ENCODE data around the gene NOTCH1.

Gene NOTCH1

DNA sequence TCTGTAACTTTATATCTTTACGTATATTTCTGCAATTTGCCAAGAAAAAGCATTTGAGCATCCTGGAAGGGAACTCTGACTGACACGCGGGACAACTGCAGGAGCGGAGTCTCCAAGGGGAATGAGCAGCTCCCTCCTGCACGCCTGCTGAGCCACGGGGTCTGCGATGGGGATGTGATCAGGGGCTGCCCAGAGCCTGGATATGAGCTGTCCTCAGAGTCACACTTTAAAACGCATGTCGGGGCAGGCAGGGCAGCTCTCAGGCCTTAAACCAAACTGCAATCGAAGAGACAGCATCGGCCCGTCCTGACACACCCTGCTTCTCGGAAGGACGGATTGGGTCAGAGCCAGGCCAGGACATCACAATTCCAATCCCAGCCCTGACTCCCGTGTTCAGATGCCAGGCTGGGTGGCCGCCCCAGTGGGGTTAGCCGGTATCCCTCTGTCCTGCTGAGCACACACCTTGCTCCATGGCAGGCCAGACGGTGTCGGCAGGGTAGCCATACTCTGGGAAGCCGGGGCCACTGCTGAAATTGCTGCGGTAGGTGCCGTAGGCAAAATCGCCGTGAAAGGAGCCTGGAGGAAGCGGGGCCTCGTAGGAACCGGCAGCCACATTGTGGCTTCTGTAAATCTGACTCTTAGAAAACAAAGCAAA, 80.2 kb downstream of the NOTCH1 start:
- no peak for ATAC-seq
- TF ChIP-seq ZC3H10 (CRISPR knock-in tag; IDR thresholded peaks at IDR 0.05) (no peak), ZNF8 (CRISPR knock-in tag; IDR thresholded peaks at IDR 0.05) (no peak), CSDC2 (CRISPR knock-in tag; IDR thresholded peaks at IDR 0.05) (no peak)
- TF ChIP-seq, protein P1, sequence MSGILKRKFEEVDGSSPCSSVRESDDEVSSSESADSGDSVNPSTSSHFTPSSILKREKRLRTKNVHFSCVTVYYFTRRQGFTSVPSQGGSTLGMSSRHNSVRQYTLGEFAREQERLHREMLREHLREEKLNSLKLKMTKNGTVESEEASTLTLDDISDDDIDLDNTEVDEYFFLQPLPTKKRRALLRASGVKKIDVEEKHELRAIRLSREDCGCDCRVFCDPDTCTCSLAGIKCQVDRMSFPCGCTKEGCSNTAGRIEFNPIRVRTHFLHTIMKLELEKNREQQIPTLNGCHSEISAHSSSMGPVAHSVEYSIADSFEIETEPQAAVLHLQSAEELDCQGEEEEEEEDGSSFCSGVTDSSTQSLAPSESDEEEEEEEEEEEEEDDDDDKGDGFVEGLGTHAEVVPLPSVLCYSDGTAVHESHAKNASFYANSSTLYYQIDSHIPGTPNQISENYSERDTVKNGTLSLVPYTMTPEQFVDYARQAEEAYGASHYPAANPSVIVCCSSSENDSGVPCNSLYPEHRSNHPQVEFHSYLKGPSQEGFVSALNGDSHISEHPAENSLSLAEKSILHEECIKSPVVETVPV (CRISPR knock-in tag; IDR thresholded peaks at IDR 0.05): no peak
- TF ChIP-seq, protein P2, sequence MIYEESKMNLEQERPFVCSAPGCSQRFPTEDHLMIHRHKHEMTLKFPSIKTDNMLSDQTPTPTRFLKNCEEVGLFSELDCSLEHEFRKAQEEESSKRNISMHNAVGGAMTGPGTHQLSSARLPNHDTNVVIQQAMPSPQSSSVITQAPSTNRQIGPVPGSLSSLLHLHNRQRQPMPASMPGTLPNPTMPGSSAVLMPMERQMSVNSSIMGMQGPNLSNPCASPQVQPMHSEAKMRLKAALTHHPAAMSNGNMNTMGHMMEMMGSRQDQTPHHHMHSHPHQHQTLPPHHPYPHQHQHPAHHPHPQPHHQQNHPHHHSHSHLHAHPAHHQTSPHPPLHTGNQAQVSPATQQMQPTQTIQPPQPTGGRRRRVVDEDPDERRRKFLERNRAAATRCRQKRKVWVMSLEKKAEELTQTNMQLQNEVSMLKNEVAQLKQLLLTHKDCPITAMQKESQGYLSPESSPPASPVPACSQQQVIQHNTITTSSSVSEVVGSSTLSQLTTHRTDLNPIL (CRISPR knock-in tag; IDR thresholded peaks at IDR 0.05; ENCODE audit: low read depth): no peak

DNA sequence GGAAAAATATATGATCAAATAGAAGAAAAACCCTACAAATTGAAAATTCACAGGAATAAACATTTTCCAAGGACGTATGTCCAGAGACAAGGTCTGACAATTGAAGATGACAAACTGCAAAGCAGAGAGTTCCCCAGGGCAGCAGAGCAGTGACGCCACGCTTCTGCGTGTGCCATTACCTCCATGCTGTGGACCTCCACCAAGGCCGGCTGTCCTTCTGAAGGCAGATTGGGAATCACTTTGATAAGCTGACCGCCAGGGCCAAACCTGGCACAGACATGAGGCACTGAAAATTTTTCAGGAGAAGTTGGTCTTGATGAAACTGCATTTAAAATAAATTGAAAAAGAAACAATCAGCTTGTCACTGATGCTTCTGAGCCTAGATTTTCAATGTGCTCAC, 81.6 kb downstream of the NOTCH1 start:
- ATAC-seq: no peak
- TF ChIP-seq, protein P3, sequence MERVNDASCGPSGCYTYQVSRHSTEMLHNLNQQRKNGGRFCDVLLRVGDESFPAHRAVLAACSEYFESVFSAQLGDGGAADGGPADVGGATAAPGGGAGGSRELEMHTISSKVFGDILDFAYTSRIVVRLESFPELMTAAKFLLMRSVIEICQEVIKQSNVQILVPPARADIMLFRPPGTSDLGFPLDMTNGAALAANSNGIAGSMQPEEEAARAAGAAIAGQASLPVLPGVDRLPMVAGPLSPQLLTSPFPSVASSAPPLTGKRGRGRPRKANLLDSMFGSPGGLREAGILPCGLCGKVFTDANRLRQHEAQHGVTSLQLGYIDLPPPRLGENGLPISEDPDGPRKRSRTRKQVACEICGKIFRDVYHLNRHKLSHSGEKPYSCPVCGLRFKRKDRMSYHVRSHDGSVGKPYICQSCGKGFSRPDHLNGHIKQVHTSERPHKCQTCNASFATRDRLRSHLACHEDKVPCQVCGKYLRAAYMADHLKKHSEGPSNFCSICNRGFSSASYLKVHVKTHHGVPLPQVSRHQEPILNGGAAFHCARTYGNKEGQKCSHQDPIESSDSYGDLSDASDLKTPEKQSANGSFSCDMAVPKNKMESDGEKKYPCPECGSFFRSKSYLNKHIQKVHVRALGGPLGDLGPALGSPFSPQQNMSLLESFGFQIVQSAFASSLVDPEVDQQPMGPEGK (CRISPR knock-in tag; IDR thresholded peaks at IDR 0.05; ENCODE audit: borderline replicate concordance): no peak
- TF ChIP-seq ZNF70 (CRISPR knock-in tag; IDR thresholded peaks at IDR 0.05) (no peak), ZFP3 (CRISPR knock-in tag; IDR thresholded peaks at IDR 0.05) (no peak), TCF4 (CRISPR knock-in tag; IDR thresholded peaks at IDR 0.05; ENCODE audit: borderline replicate concordance) (no peak), RARB (CRISPR knock-in tag; IDR thresholded peaks at IDR 0.05) (no peak), ISL1 (CRISPR knock-in tag; IDR thresholded peaks at IDR 0.05) (no peak), ZNF565 (CRISPR knock-in tag; conservative IDR thresholded peaks at IDR 0.05; ENCODE audit: low read depth) (no peak), TOX (CRISPR knock-in tag; IDR thresholded peaks at IDR 0.05; ENCODE audit: borderline replicate concordance) (no peak), PPARA (CRISPR knock-in tag; IDR thresholded peaks at IDR 0.05; ENCODE audit: borderline replicate concordance) (no peak), ARNTL (CRISPR knock-in tag; IDR thresholded peaks at IDR 0.05; ENCODE audit: borderline replicate concordance, low read depth) (no peak), SNAI2 (CRISPR knock-in tag; IDR thresholded peaks at IDR 0.05) (no peak), ESRRG (CRISPR knock-in tag; IDR thresholded peaks at IDR 0.05) (no peak), ZFP30 (CRISPR knock-in tag; IDR thresholded peaks at IDR 0.05) (no peak)
- TF ChIP-seq, protein P1 (CRISPR knock-in tag; IDR thresholded peaks at IDR 0.05): no peak
- TF ChIP-seq, protein P4, sequence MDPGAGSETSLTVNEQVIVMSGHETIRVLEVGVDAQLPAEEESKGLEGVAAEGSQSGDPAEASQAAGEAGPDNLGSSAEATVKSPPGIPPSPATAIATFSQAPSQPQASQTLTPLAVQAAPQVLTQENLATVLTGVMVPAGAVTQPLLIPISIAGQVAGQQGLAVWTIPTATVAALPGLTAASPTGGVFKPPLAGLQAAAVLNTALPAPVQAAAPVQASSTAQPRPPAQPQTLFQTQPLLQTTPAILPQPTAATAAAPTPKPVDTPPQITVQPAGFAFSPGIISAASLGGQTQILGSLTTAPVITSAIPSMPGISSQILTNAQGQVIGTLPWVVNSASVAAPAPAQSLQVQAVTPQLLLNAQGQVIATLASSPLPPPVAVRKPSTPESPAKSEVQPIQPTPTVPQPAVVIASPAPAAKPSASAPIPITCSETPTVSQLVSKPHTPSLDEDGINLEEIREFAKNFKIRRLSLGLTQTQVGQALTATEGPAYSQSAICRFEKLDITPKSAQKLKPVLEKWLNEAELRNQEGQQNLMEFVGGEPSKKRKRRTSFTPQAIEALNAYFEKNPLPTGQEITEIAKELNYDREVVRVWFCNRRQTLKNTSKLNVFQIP (CRISPR knock-in tag; IDR thresholded peaks at IDR 0.05; ENCODE audit: borderline replicate concordance, low read depth): no peak

DNA sequence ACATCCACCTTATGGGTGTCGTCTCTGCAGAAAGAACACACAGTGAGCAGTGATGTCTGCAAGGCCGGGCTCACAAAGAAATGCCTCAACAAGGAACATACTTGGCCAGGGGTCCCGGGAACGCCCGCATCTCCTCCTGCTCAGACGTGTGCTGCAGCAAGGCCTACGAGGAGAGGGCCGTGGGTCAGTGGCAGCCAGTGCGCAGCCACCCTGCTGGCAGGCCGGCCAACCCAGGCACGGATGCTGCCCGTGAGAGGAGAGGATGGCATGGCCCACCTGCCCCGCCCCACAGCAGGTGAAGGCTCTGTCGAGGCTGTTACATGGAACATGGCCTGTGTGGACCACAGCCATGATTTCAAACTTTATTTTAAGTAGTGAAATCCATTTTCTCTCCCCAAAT, 82.3 kb downstream of the NOTCH1 start:
- no peak for ATAC-seq
- TF ChIP-seq TCF4 (CRISPR knock-in tag; IDR thresholded peaks at IDR 0.05; ENCODE audit: borderline replicate concordance) (no peak), CSDC2 (CRISPR knock-in tag; IDR thresholded peaks at IDR 0.05) (no peak), ZFP30 (CRISPR knock-in tag; IDR thresholded peaks at IDR 0.05) (no peak), OSR1 (CRISPR knock-in tag; IDR thresholded peaks at IDR 0.05) (no peak), GLIS3 (CRISPR knock-in tag; IDR thresholded peaks at IDR 0.05) (no peak), ARNTL (CRISPR knock-in tag; IDR thresholded peaks at IDR 0.05; ENCODE audit: borderline replicate concordance, low read depth) (no peak), ESRRG (CRISPR knock-in tag; IDR thresholded peaks at IDR 0.05) (no peak), TOX (CRISPR knock-in tag; IDR thresholded peaks at IDR 0.05; ENCODE audit: borderline replicate concordance) (no peak), ZFP3 (CRISPR knock-in tag; IDR thresholded peaks at IDR 0.05) (no peak)
- TF ChIP-seq, protein P1 (CRISPR knock-in tag; IDR thresholded peaks at IDR 0.05): no peak
- TF ChIP-seq, protein P4 (CRISPR knock-in tag; IDR thresholded peaks at IDR 0.05; ENCODE audit: borderline replicate concordance, low read depth): no peak
- TF ChIP-seq, protein P2 (CRISPR knock-in tag; IDR thresholded peaks at IDR 0.05; ENCODE audit: low read depth): no peak

All from SK-N-SH treated with all-trans-retinoic acid at 6 μM for 48 hours (cell line).